ENCODE measurements around the gene LRRC71. TPM values are rescaled to one million over a fixed set of nuclear protein-coding genes. Genes with fewer than 3 reads are reported as not detected.

Gene LRRC71
- total and polyA plus RNA-seq, 2 of the 4 experiments (the other 2 are of a cell fraction) = 0.50 TPM; not detected in 1

DNA sequence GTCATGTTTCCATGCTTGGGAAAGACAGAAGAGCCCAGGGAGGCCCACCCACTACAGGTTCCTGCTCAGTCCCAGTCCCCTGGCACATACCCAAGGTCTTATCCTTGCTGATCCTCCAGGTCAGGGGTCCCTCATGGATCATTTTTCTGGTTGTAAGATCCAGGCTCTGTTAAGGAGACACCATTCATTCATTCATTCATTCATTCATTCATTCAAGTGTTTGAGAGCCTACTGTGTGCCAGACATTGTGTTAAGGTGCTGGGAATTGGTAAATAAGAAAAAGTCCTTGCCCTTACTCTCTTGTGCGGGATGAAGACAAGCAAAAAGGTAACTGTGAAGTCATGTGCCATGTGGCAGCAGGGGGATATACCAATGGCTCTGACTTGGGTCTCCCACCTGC lies 23.8 kb downstream of the LRRC71 start:
- no peak for ATAC-seq (ENCODE audit: low read depth)
- no CpG with 5 or more reads among the region's 1 CpG for WGBS, 2 experiments (ENCODE audit: extremely low coverage in 2 of 2, insufficient read length in 1 of 2)
- CTCF ChIA-PET = no interaction called here

More for the DNA sequence above, 23.8 kb downstream of the LRRC71 start:
- Histone ChIP-seq H2AK9ac (replicated peaks; ENCODE audit: low read depth, low read length, poor library complexity) (no peak overlapping the region), H4K91ac (ENCODE audit: insufficient read depth, low read depth, low read length) (no peak overlapping the region), H3K9ac (ENCODE audit: low read depth, low read length) (no peak overlapping the region), H2BK20ac (ENCODE audit: low read depth, low read length) (no peak overlapping the region), H4K8ac (ENCODE audit: low read depth in 2 of 2, low read length in 2 of 2) (no peak overlapping the region), H3K9me1 (ENCODE audit: insufficient read depth, low read length) (peaks cover 26% of the 10 kb centered on the region), H3K9me3 (ENCODE audit: control insufficient read depth, insufficient read depth, low read length) (no peaks in the 10 kb centered on the region), H3K4me2 (ENCODE audit: low read depth, low read length) (no peak overlapping the region), H3K4ac (ENCODE audit: low read depth, low read length) (no peak overlapping the region), H3K14ac (replicated peaks; ENCODE audit: low read depth, low read length) (no peak overlapping the region), H2AK5ac (ENCODE audit: low read depth, low read length) (no peak overlapping the region), H3K56ac (ENCODE audit: extremely low read depth, insufficient read depth, low read length) (no peak overlapping the region), H2BK5ac (ENCODE audit: low read depth, low read length, poor library complexity, severe bottlenecking) (no peak overlapping the region), H3K27ac (ENCODE audit: insufficient read depth, low read length) (no peak overlapping the region), H3K23ac (ENCODE audit: low read depth, low read length) (no peak overlapping the region; the same call in 1 of the 2 replicates), H3K36me3 (ENCODE audit: control insufficient read depth, insufficient read depth, low read length) (peaks cover 87% of the 10 kb centered on the region), H3K18ac (ENCODE audit: low read depth, low read length) (no peak overlapping the region), H2BK120ac (ENCODE audit: low read depth, low read length) (no peak overlapping the region), H2AFZ (replicated peaks; ENCODE audit: low read length, poor library complexity) (no peak overlapping the region), H3K4me1 (ENCODE audit: control insufficient read depth, insufficient read depth, low read length) (no peaks in the 10 kb centered on the region), H3K79me1 (ENCODE audit: low read depth in 1 of 2, low read length in 2 of 2) (no peaks in the 10 kb centered on the region), H3K27me3 (ENCODE audit: control insufficient read depth, insufficient read depth, low read length) (no peaks in the 10 kb centered on the region), H2BK15ac (ENCODE audit: low read depth, low read length) (no peak overlapping the region), H4K5ac (ENCODE audit: low read depth, low read length) (no peak overlapping the region), H3K4me3 (ENCODE audit: insufficient read depth, low read depth, low read length) (no peak overlapping the region), H4K20me1 (ENCODE audit: insufficient read depth, low read length) (no peaks in the 10 kb centered on the region; the same call in 1 of the 2 replicates)
- dilution Hi-C loops (cut with HindIII; ENCODE audit: low sequenced_read_pairs, unreplicated experiment) (no loop called here), in situ Hi-C loops (cut with MboI; ENCODE audit: low sequenced_read_pairs) (no loop called here), intact Hi-C loops (cut with micrococcal nuclease) (no loop called here)
- POLR2A ChIA-PET (ENCODE audit: unreplicated experiment) = no interaction called here
- BruUV-seq (replicated peaks) = no TSS peak
- TF ChIP-seq RFX5 (IDR thresholded peaks at IDR 0.05; ENCODE audit: low read depth, low read length) = no peak
- TF ChIP-seq NFE2L2 (IDR thresholded peaks at IDR 0.05; ENCODE audit: low read depth, low read length) = no peak
- TF ChIP-seq POLR2A (IDR thresholded peaks at IDR 0.05; ENCODE audit: low read depth, low read length) = no peak
- no peak for TF ChIP-seq MAZ (IDR thresholded peaks at IDR 0.05; ENCODE audit: borderline replicate concordance, low read depth, low read length)
- no peak for TF ChIP-seq RCOR1 (IDR thresholded peaks at IDR 0.05; ENCODE audit: insufficient replicate concordance, low read length)
- no peak for TF ChIP-seq FOS (IDR thresholded peaks at IDR 0.05; ENCODE audit: low read depth, low read length)
- TF ChIP-seq SMC3 (IDR thresholded peaks at IDR 0.05; ENCODE audit: low read depth, low read length) = no peak
- no peak for TF ChIP-seq CEBPB (IDR thresholded peaks at IDR 0.05; ENCODE audit: low read depth, low read length)
- no peak for DNase-seq

Data from IMR-90 (cell line).